ENCODE measurements around the gene XXYLT1. TPM values are rescaled to one million over a fixed set of nuclear protein-coding genes. Genes with fewer than 3 reads are reported as not detected.

Gene XXYLT1
- total RNA-seq, 1 experiment from 2014 or later: 23.4 TPM

GRCh38 chr3:195087328-195087727 is 183.6 kb downstream of the XXYLT1 start:
- H3K9me3 Mint-ChIP-seq: no peaks in the 10 kb centered on the region
- no peak for TF ChIP-seq E2F5 (CRISPR knock-in tag; IDR thresholded peaks at IDR 0.05)
- TF ChIP-seq RORB (CRISPR knock-in tag; IDR thresholded peaks at IDR 0.05): no peak
- TF ChIP-seq JAZF1 (CRISPR knock-in tag; IDR thresholded peaks at IDR 0.05): no peak
- H3K27ac Mint-ChIP-seq: peak overlapping the region; percentile 96
- H3K4me1 Mint-ChIP-seq: peaks cover 26% of the 10 kb centered on the region
- CTCF ChIA-PET: interaction anchor here (0.8 to 2.3 kb wide), 5 partner anchors 13 to 400 kb away, joined by 3 to 9 read pairs (median 4); no protein-coding TSS in a partner anchor
- H3K27me3 Mint-ChIP-seq (ENCODE audit: low read depth): no peaks in the 10 kb centered on the region
- no peaks in the 10 kb centered on the region for H3K36me3 Mint-ChIP-seq
- POLR2A ChIA-PET: interaction anchor here (1.4 kb wide), 1 partner anchor 23 kb away, joined by 4 read pairs; no protein-coding TSS in a partner anchor
- peak overlapping the region; percentile 84 for H3K4me3 Mint-ChIP-seq
- DNase-seq (ENCODE audit: low spot score): no peak
- peak; percentile 92 for ATAC-seq

- POLR2A ChIA-PET: interaction anchor here (1.4 kb wide), 1 partner anchor 23 kb away, joined by 4 read pairs; no protein-coding TSS in a partner anchor
- DNase-seq (ENCODE audit: low spot score): no peak
- Mint-ChIP-seq H3K27ac (peak overlapping the region; percentile 96), H3K9me3 (no peaks in the 10 kb centered on the region), H3K4me1 (peaks cover 30% of the 10 kb centered on the region), H3K4me3 (peak overlapping the region; percentile 84), H3K36me3 (no peaks in the 10 kb centered on the region), H3K27me3 (ENCODE audit: low read depth) (no peaks in the 10 kb centered on the region)
- ATAC-seq: peak; percentile 23
- TF ChIP-seq ATF3 (CRISPR knock-in tag; conservative IDR thresholded peaks at IDR 0.05) (no peak), ZNF416 (CRISPR knock-in tag; IDR thresholded peaks at IDR 0.05) (no peak), GRHL2 (CRISPR knock-in tag; IDR thresholded peaks at IDR 0.05; ENCODE audit: insufficient replicate concordance, severe bottlenecking) (no peak), USF1 (CRISPR knock-in tag; IDR thresholded peaks at IDR 0.05) (no peak), FOXP1 (CRISPR knock-in tag; IDR thresholded peaks at IDR 0.05; ENCODE audit: borderline replicate concordance) (no peak), SP1 (CRISPR knock-in tag; conservative IDR thresholded peaks at IDR 0.05) (no peak), IRF2 (CRISPR knock-in tag; IDR thresholded peaks at IDR 0.05; ENCODE audit: borderline replicate concordance, low read depth) (no peak), ATF6 (CRISPR knock-in tag; IDR thresholded peaks at IDR 0.05) (no peak)
- CTCF ChIA-PET: interaction anchor here (0.5 to 2.3 kb wide), 7 partner anchors 13 to 404 kb away, joined by 3 to 9 read pairs (median 4); no protein-coding TSS in a partner anchor
These were observed 184.1 kb downstream of the XXYLT1 start for GRCh38 chr3:195086885-195087284.

GRCh38 chr3:195086341-195086740 is 184.6 kb downstream of the XXYLT1 start:
- Mint-ChIP-seq H3K27ac (peak overlapping the region; percentile 83; the same call in 1 of the 2 replicates), H3K4me1 (peaks cover 35% of the 10 kb centered on the region), H3K4me3 (no peak overlapping the region), H3K9me3 (no peaks in the 10 kb centered on the region), H3K36me3 (no peaks in the 10 kb centered on the region), H3K27me3 (ENCODE audit: low read depth) (no peaks in the 10 kb centered on the region)
- no peak for DNase-seq (ENCODE audit: low spot score)
- CTCF ChIA-PET: interaction anchor here (0.5 to 2.3 kb wide), 8 partner anchors 12 to 404 kb away, joined by 3 to 9 read pairs (median 4); no protein-coding TSS in a partner anchor
- POLR2A ChIA-PET: interaction anchor here (1.4 kb wide), 1 partner anchor 22 kb away, joined by 4 read pairs; no protein-coding TSS in a partner anchor
- TF ChIP-seq KAT7 (CRISPR knock-in tag; IDR thresholded peaks at IDR 0.05; ENCODE audit: borderline replicate concordance): no peak
- no peak for TF ChIP-seq NFYB (CRISPR knock-in tag; conservative IDR thresholded peaks at IDR 0.05; ENCODE audit: low read depth)
- no peak for TF ChIP-seq ATF6 (CRISPR knock-in tag; IDR thresholded peaks at IDR 0.05)
- ATAC-seq: no peak

Data from WTC11 (cell line).